HEK293 (cell line): ENCODE results near the gene DYNLRB1.
A peak's percentile ranks its signal among the peaks of the same experiment; 100 is the strongest.

Experiments used
- CTCF ChIA-PET: fragments of 350-600 bp; formaldehyde crosslinking; extraction: SDS; loops from one replicate; lab custom pipeline; 2021; ENCODE audit warnings: antibody characterized with exemption; lab: Yijun Ruan, JAX
- POLR2A ChIA-PET: fragments of 300-600 bp; formaldehyde crosslinking; extraction: SDS; loops from one replicate; lab custom pipeline; 2020; ENCODE audit warnings: antibody characterized with exemption, inconsistent platforms; lab: Yijun Ruan, JAX
- H3K27ac ChIP-seq: fragments of 200-500 bp; sonication (Bioruptor generic); 2 replicates; pipeline ENCODE4 v1.5.1; 2014; ENCODE audit warnings: low read depth, low read length, control low read depth, inconsistent platforms; ENCODE audit errors: extremely low read depth
- H3K36me3 ChIP-seq, 2 experiments: fragments of 200-500 bp in 1 of 2; sonication (Bioruptor generic) in 1 of 2; 1 replicate in 1 of 2; 2 replicates in 1 of 2; pipeline ENCODE4 v1.5.1; 2014 to 2017; ENCODE audit warnings: inconsistent platforms in 2 of 2, low read length in 2 of 2; ENCODE audit not compliant: control insufficient read depth in 2 of 2, insufficient read depth in 1 of 2
- H3K4me1 ChIP-seq: fragments of 200-500 bp; sonication (Bioruptor generic); 2 replicates; pipeline ENCODE4 v1.5.1; 2014; ENCODE audit warnings: mild to moderate bottlenecking, low read length, inconsistent platforms; ENCODE audit not compliant: control insufficient read depth, insufficient read depth
- H3K4me3 ChIP-seq: 2 replicates; pipeline ENCODE4 v1.5.1; 2011; ENCODE audit warnings: low read depth, mild to moderate bottlenecking, control low read depth, low read length, moderate library complexity
- H3K9me3 ChIP-seq: fragments of 200-500 bp; sonication (Bioruptor generic); 2 replicates; pipeline ENCODE4 v1.5.1; 2014; ENCODE audit warnings: low read depth, low read length, inconsistent platforms; ENCODE audit not compliant: control insufficient read depth, insufficient read depth
- ELK4 ChIP-seq: IDR thresholded peaks from 2 replicates; pipeline ENCODE4 v1.6.1; 2011; ENCODE audit warnings: mild to moderate bottlenecking, low read depth, low read length, borderline replicate concordance
- HOXD13 ChIP-seq: sonication (generic); formaldehyde crosslinking; IDR thresholded peaks from 2 replicates; pipeline ENCODE4 v1.8.0; 2022; ENCODE audit warnings: missing genetic modification reagents, borderline replicate concordance
- KLF17 ChIP-seq: fragments of 450-650 bp; formaldehyde crosslinking; IDR thresholded peaks from 2 replicates; pipeline ENCODE4 v1.5.1; 2016; ENCODE audit warnings: missing biosample characterization, missing genetic modification characterization
- SCRT1 ChIP-seq: fragments of 450-650 bp; formaldehyde crosslinking; IDR thresholded peaks from 2 replicates; pipeline ENCODE4 v1.5.1; 2016; ENCODE audit warnings: missing biosample characterization, missing genetic modification characterization, borderline replicate concordance
- ZBTB20 ChIP-seq: fragments of 450-650 bp; formaldehyde crosslinking; IDR thresholded peaks from 2 replicates; pipeline ENCODE4 v1.5.1; 2016; ENCODE audit warnings: missing biosample characterization, missing genetic modification characterization
- ZBTB48 ChIP-seq: fragments of 450-650 bp; formaldehyde crosslinking; IDR thresholded peaks from 2 replicates; pipeline ENCODE4 v1.5.1; 2016; ENCODE audit warnings: missing biosample characterization, missing genetic modification characterization
- ZBTB8A ChIP-seq: fragments of 450-650 bp; formaldehyde crosslinking; IDR thresholded peaks from 2 replicates; pipeline ENCODE4 v1.5.1; 2016; ENCODE audit warnings: missing biosample characterization, missing genetic modification characterization
- ZFP69B ChIP-seq: fragments of 450-650 bp; formaldehyde crosslinking; IDR thresholded peaks from 2 replicates; pipeline ENCODE4 v1.5.1; 2016; ENCODE audit warnings: missing biosample characterization, missing genetic modification characterization
- ZNF2 ChIP-seq: fragments of 450-650 bp; formaldehyde crosslinking; IDR thresholded peaks from 2 replicates; pipeline ENCODE4 v1.5.1; 2016; ENCODE audit warnings: missing biosample characterization, missing genetic modification characterization
- ZNF211 ChIP-seq: fragments of 450-650 bp; formaldehyde crosslinking; IDR thresholded peaks from 2 replicates; pipeline ENCODE4 v1.5.1; 2016; ENCODE audit warnings: low read depth, missing biosample characterization, missing genetic modification characterization
- ZNF335 ChIP-seq: fragments of 450-650 bp; formaldehyde crosslinking; conservative IDR thresholded peaks from 2 replicates; pipeline ENCODE4 v1.5.1; 2016; ENCODE audit warnings: missing biosample characterization, missing genetic modification characterization
- ZNF404 ChIP-seq: fragments of 450-650 bp; formaldehyde crosslinking; IDR thresholded peaks from 2 replicates; pipeline ENCODE4 v1.5.1; 2017; ENCODE audit warnings: missing biosample characterization, missing genetic modification characterization
- ZNF426 ChIP-seq: fragments of 450-650 bp; formaldehyde crosslinking; IDR thresholded peaks from 2 replicates; pipeline ENCODE4 v1.5.1; 2017; ENCODE audit warnings: missing biosample characterization, missing genetic modification characterization, mild to moderate bottlenecking, inconsistent platforms, moderate library complexity
- ZNF48 ChIP-seq: fragments of 450-650 bp; formaldehyde crosslinking; IDR thresholded peaks from 2 replicates; pipeline ENCODE4 v1.5.1; 2016; ENCODE audit warnings: missing biosample characterization, missing genetic modification characterization
- ZNF558 ChIP-seq: fragments of 450-650 bp; formaldehyde crosslinking; IDR thresholded peaks from 2 replicates; pipeline ENCODE4 v1.5.1; 2016; ENCODE audit warnings: missing biosample characterization, missing genetic modification characterization
- ZNF623 ChIP-seq: fragments of 450-650 bp; formaldehyde crosslinking; IDR thresholded peaks from 2 replicates; pipeline ENCODE4 v1.5.1; 2016; ENCODE audit warnings: missing biosample characterization, missing genetic modification characterization
- ZNF768 ChIP-seq: fragments of 450-650 bp; formaldehyde crosslinking; IDR thresholded peaks from 2 replicates; pipeline ENCODE4 v1.5.1; 2018; ENCODE audit warnings: missing biosample characterization, mild to moderate bottlenecking, missing genetic modification characterization
- TF ChIP-seq, protein P1 (sequence below): fragments of 450-650 bp; formaldehyde crosslinking; IDR thresholded peaks from 2 replicates; pipeline ENCODE4 v1.5.1; 2017; ENCODE audit warnings: missing biosample characterization, missing genetic modification characterization
- TF ChIP-seq, protein P2 (sequence below): fragments of 450-650 bp; formaldehyde crosslinking; conservative IDR thresholded peaks from 2 replicates; pipeline ENCODE4 v1.5.1; 2016; ENCODE audit warnings: low read depth, missing biosample characterization, missing genetic modification characterization

DYNLRB1 gene

GRCh38 chr20:34549291-34549928, 33.2 kb downstream of the DYNLRB1 start (continued):
- TF ChIP-seq ZNF2 (tag by site-specific recombination), result no peak
- TF ChIP-seq ZBTB48 (tag by site-specific recombination), result no peak
- no peak for TF ChIP-seq ZNF404
- TF ChIP-seq ZFP69B (tag by site-specific recombination), result peak; percentile 70; the same call in 1 of the 2 replicates
- TF ChIP-seq ELK4, result no peak
- TF ChIP-seq ZNF335 (tag by site-specific recombination), result no peak
- peak; percentile 34; the same call in 1 of the 2 replicates for TF ChIP-seq KLF17
- TF ChIP-seq, protein P1, sequence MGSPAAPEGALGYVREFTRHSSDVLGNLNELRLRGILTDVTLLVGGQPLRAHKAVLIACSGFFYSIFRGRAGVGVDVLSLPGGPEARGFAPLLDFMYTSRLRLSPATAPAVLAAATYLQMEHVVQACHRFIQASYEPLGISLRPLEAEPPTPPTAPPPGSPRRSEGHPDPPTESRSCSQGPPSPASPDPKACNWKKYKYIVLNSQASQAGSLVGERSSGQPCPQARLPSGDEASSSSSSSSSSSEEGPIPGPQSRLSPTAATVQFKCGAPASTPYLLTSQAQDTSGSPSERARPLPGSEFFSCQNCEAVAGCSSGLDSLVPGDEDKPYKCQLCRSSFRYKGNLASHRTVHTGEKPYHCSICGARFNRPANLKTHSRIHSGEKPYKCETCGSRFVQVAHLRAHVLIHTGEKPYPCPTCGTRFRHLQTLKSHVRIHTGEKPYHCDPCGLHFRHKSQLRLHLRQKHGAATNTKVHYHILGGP (tag by site-specific recombination), result no peak
- TF ChIP-seq ZNF48 (tag by site-specific recombination), result no peak
- no peak for TF ChIP-seq ZNF558
- TF ChIP-seq, protein P2, sequence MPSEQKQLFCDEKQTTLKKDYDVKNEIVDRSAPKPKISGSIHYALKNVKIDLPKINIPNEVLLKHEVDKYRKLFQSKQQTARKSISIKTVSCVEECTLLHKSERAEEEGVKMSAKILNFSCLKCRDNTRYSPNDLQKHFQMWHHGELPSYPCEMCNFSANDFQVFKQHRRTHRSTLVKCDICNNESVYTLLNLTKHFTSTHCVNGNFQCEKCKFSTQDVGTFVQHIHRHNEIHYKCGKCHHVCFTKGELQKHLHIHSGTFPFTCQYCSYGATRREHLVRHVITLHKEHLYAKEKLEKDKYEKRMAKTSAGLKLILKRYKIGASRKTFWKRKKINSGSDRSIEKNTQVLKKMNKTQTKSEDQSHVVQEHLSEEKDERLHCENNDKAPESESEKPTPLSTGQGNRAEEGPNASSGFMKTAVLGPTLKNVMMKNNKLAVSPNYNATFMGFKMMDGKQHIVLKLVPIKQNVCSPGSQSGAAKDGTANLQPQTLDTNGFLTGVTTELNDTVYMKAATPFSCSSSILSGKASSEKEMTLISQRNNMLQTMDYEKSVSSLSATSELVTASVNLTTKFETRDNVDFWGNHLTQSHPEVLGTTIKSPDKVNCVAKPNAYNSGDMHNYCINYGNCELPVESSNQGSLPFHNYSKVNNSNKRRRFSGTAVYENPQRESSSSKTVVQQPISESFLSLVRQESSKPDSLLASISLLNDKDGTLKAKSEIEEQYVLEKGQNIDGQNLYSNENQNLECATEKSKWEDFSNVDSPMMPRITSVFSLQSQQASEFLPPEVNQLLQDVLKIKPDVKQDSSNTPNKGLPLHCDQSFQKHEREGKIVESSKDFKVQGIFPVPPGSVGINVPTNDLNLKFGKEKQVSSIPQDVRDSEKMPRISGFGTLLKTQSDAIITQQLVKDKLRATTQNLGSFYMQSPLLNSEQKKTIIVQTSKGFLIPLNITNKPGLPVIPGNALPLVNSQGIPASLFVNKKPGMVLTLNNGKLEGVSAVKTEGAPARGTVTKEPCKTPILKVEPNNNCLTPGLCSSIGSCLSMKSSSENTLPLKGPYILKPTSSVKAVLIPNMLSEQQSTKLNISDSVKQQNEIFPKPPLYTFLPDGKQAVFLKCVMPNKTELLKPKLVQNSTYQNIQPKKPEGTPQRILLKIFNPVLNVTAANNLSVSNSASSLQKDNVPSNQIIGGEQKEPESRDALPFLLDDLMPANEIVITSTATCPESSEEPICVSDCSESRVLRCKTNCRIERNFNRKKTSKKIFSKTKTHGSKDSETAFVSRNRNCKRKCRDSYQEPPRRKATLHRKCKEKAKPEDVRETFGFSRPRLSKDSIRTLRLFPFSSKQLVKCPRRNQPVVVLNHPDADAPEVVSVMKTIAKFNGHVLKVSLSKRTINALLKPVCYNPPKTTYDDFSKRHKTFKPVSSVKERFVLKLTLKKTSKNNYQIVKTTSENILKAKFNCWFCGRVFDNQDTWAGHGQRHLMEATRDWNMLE, result no peak
- no peak for TF ChIP-seq SCRT1
- no peak for TF ChIP-seq ZNF623 (tag by site-specific recombination)
- no peak for TF ChIP-seq ZNF211 (tag by site-specific recombination)
- no peak for TF ChIP-seq ZNF768 (tag by site-specific recombination)
- TF ChIP-seq ZNF426 (tag by site-specific recombination), result no peak

DNA sequence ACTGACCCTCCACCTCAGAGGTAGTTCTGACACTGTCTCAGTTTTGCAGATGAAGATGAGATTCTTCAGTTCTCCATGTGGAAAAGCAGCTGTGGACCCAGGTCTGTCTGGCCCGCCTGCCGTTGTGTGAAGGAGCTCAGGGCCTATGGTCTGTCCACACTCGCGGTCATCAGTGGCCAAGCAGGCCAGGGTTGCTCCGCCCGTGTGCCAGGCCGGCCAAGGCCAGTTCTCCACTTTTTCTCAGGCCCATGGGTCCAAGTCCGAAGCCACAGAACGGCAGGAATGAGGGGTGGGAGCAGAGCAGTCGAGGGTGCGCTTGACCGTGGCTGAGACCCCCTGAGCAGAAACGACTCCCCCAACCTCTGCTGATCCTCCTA, 33.7 kb downstream of the DYNLRB1 start:
- ChIA-PET POLR2A (interaction anchor here (0.6 kb wide), 1 partner anchor 125 kb away, joined by 3 read pairs; no protein-coding TSS in a partner anchor), CTCF (interaction anchor here (1.1 kb wide), 1 partner anchor 11 kb away, joined by 4 read pairs; no protein-coding TSS in a partner anchor)
- no peaks in the 10 kb centered on the region for H3K4me1 ChIP-seq
- TF ChIP-seq ZBTB20 (tag by site-specific recombination) (no peak), ZBTB8A (no peak), HOXD13 (CRISPR knock-in tag) (no peak)
- no peaks in the 10 kb centered on the region for H3K9me3 ChIP-seq
- no peak overlapping the region for H3K4me3 ChIP-seq
- no peak overlapping the region for H3K27ac ChIP-seq
- no peaks in the 10 kb centered on the region for H3K36me3 ChIP-seq
